Measurements from ENCODE around the gene CKM. TPM values are rescaled to one million over a fixed set of nuclear protein-coding genes. Genes with fewer than 3 reads are reported as not detected.
"Not testable (repeated sequence)": the region's sequence is repeated elsewhere in the genome, so short reads cannot be mapped to it uniquely, and the experiment has no call there.

The CKM gene
- total RNA-seq, 2 donors from 2014 or later: not detected

DNA sequence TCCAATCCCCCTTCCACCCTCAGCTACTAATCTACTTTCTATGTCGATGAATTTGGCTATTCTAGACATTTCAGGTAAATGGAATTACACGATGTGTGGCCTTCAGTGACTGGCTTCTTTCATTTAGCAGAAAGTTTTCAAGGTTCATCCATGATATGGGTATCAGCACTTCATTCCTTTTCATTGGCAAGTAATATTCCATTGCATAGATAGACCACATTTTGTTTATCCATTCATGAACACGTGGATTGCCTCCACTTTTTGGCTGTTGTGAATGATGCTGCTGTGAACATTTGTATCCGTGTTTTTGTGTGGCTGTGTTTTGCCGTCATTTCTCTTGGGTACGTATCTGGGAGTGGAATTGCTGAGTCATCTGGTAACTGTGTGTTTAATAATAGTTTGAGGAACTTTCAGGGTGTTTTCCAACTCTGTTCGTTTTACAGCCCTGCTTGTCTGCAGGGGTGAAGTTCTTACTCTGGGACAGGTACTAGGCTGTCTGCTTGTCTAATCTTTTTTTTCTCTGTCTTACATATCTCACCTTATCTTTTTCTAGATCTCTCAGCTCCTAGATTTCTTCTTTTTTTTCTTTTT lies 39.1 kb downstream of the CKM start:
- no peak for ATAC-seq (replicated peaks in 1 of 2)
- H3K4me1 Mint-ChIP-seq (ENCODE audit: low read depth): no peaks in the 10 kb centered on the region
- no peak overlapping the region for H3K27ac Mint-ChIP-seq

DNA sequence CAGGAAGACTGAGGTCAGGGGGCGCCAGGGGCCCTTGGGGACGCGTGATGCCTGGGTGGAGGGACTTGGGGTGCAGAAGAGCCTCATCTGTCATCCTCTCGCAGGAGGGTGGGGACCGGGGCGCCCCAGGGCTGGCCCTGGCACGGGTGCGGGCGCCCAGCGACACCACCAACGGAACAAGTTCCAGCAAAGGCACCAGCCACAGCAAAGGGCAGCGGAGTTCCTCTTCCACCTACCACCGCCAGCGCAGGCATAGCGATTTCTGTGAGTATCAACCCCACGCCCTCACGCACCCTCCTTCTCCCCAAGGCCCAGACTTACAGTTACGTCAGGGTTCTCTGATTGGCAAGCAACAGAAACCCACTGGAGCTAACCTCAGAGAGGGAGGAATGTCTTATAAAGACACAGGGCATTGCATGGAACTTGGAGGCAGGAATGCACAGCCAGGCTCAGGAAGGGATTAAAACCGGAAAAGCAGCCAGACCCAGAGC lies 42.2 kb downstream of the CKM start:
- H3K27me3 Mint-ChIP-seq (ENCODE audit: low read depth): no peaks in the 10 kb centered on the region
- no peak for ATAC-seq (replicated peaks in 1 of 2)
- H3K36me3 Mint-ChIP-seq (ENCODE audit: insufficient read depth in 2 of 2): peaks cover 3 to 6% of the 10 kb centered on the region in 2 donors

More for the DNA sequence above, 39.1 kb downstream of the CKM start:
- H3K36me3 Mint-ChIP-seq (ENCODE audit: insufficient read depth in 2 of 2): peaks cover 3 to 7% of the 10 kb centered on the region in 2 donors
- no peaks in the 10 kb centered on the region for H3K27me3 Mint-ChIP-seq (ENCODE audit: low read depth)
- H3K9me3 Mint-ChIP-seq: peaks cover 0 to 2% of the 10 kb centered on the region in 2 donors
- no peak for DNase-seq
- H3K4me3 Mint-ChIP-seq: no peak overlapping the region

DNA sequence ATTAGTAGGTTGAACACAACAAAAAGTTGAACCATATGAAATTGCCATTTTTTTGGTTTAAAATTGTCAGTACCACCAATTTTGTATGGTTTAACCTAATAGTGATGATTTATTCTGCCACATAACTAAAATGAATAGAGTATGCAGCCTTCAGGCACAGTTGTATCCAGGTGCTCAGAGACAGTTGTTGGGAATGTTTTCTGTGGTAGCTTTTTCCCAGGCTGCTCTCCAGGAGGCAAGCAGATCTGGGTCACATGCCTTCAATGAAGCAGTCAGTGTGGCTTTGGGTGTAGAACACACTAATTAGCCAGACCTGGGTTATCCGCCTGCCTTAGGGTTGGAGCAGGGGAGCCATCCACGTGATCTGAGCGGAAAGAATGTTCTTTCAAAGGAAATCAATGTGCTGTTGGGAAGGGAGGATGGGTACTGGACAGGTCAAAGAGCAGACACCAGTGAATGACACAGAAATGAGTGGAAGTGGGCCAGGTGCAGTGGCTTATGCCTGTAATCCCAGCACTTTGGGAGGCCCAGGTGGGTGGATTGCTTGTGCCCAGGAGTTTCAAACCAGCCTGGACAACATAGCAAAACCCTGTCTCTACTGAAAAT lies 43.0 kb downstream of the CKM start:
- Mint-ChIP-seq H3K4me3 (no peak overlapping the region), H3K36me3 (ENCODE audit: insufficient read depth in 2 of 2) (peaks cover 3 to 4% of the 10 kb centered on the region in 2 donors), H3K27ac (no peak overlapping the region), H3K9me3 (peaks cover 0 to 2% of the 10 kb centered on the region in 2 donors), H3K4me1 (ENCODE audit: low read depth) (no peaks in the 10 kb centered on the region), H3K27me3 (ENCODE audit: low read depth) (no peaks in the 10 kb centered on the region)
- no peak for ATAC-seq (replicated peaks in 1 of 2)
- no peak for DNase-seq

More for the DNA sequence above, 42.2 kb downstream of the CKM start:
- no peak overlapping the region for H3K27ac Mint-ChIP-seq
- H3K4me1 Mint-ChIP-seq (ENCODE audit: low read depth): no peaks in the 10 kb centered on the region
- H3K4me3 Mint-ChIP-seq: no peak overlapping the region
- peaks cover 0 to 2% of the 10 kb centered on the region in 2 donors for H3K9me3 Mint-ChIP-seq
- no peak for DNase-seq

DNA sequence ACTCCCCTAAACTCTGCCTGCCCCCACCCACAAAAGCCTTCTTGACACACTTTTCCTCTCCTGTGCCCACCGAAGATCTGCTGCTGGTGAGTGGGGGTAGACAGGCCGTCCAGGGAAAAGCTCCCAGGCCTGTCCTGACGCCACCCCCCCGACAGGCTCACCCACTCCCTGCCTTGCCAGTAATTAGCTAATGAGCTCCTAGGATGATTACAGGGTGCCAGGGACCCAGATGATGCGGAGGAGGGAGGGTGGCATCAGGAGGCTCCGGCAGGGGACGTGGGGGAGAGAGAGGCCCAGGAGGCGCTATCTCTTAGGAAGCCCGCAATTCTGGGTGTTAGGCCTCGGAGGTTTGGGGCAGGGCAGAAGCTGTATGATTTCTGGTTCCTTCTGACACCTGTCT lies 44.6 kb downstream of the CKM start:
- H3K9me3 Mint-ChIP-seq: no peaks in the 10 kb centered on the region
- DNase-seq: no peak
- H3K27ac Mint-ChIP-seq: no peak overlapping the region
- peaks cover 0 to 2% of the 10 kb centered on the region in 2 donors for H3K36me3 Mint-ChIP-seq (ENCODE audit: insufficient read depth in 2 of 2)
- no peak for ATAC-seq (replicated peaks in 1 of 2)
- no peaks in the 10 kb centered on the region for H3K27me3 Mint-ChIP-seq (ENCODE audit: low read depth)
- no peak overlapping the region for H3K4me3 Mint-ChIP-seq
- H3K4me1 Mint-ChIP-seq (ENCODE audit: low read depth): no peaks in the 10 kb centered on the region

DNA sequence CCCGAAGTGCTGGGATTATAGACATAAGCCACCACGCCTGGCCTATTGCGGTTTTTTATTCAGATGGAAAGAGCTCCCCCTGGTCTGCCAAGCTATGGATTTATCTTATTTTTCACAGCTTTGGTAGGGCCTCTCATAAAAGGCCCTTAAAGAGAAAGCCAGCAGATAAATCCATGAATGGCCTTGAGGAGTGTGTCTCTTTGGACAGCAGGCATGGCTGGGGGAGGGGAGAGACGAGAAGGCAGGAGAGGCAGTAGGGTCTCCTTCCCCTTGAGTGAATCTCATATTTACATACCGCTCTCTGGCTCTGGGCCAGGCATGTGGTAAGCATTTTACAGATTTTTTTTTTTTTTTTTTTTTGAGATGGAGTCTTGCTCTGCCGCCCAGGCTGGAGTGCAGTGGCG lies 46.4 kb downstream of the CKM start:
- Mint-ChIP-seq H3K4me3 (no peak overlapping the region), H3K27me3 (ENCODE audit: low read depth) (no peaks in the 10 kb centered on the region), H3K27ac (no peak overlapping the region), H3K9me3 (no peaks in the 10 kb centered on the region), H3K4me1 (ENCODE audit: low read depth) (no peaks in the 10 kb centered on the region), H3K36me3 (ENCODE audit: insufficient read depth in 2 of 2) (peaks cover 0 to 3% of the 10 kb centered on the region in 2 donors)
- DNase-seq: no peak
- no peak for ATAC-seq (replicated peaks in 1 of 2)

DNA sequence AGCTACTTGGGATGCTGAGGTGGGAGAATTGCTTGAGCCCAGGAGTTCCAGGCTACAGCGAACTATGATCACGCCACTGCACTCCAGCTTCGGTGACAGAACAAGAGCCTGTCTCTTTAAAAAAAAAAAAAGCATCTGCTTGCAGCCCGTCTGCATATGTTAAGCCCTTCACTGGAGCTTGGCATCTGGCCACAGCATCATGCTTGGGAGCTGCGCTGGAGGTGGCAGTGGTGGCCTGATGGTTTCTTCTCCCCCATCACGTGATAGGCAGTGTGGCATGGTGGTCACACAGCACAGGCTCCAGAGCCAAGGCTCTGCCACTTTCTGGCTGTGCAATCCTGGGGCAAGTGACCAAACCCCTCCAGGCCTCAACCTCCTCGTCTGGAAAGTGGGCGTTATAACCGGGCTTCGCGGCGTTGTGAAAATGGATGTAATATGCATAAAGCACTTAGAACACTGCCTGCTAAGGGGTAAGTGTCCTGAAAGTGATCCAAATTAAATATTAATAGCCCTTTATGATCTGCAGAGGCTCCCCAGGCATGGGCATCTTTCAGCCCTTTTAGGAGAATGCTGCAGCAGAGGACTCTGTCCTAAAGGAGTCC lies 47.2 kb downstream of the CKM start:
- Mint-ChIP-seq H3K27ac (no peak overlapping the region), H3K4me1 (ENCODE audit: low read depth) (no peaks in the 10 kb centered on the region), H3K36me3 (ENCODE audit: insufficient read depth in 2 of 2) (peaks cover 0 to 1% of the 10 kb centered on the region in 2 donors), H3K4me3 (no peak overlapping the region), H3K27me3 (ENCODE audit: low read depth) (no peaks in the 10 kb centered on the region), H3K9me3 (no peaks in the 10 kb centered on the region)
- ATAC-seq (replicated peaks in 1 of 2) (no peak), DNase-seq (no peak)

DNA sequence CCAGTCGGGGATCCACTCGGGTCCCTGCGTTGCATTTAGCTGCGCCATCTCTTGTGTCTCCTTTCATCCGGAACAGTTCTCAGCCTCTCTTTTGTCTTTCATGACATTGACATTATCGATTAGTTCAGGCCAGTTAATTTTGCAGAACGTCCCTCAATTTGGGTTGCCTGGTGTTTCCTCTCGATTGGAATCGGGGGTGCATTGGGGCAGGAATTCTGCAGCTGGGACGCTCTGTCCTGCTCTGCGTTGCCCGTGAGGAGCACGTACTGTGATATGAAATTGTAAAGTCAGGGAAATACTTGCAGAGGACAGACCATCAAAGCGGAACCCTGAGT lies 49.2 kb downstream of the CKM start:
- H3K27me3 Mint-ChIP-seq (ENCODE audit: low read depth): no peaks in the 10 kb centered on the region
- H3K4me3 Mint-ChIP-seq: no peak overlapping the region
- no peaks in the 10 kb centered on the region for H3K9me3 Mint-ChIP-seq
- no peak for DNase-seq
- ATAC-seq (replicated peaks in 1 of 2): no peak
- H3K36me3 Mint-ChIP-seq (ENCODE audit: insufficient read depth in 2 of 2): peaks cover 0 to 1% of the 10 kb centered on the region in 2 donors
- no peak overlapping the region for H3K27ac Mint-ChIP-seq
- no peaks in the 10 kb centered on the region for H3K4me1 Mint-ChIP-seq (ENCODE audit: low read depth)

DNA sequence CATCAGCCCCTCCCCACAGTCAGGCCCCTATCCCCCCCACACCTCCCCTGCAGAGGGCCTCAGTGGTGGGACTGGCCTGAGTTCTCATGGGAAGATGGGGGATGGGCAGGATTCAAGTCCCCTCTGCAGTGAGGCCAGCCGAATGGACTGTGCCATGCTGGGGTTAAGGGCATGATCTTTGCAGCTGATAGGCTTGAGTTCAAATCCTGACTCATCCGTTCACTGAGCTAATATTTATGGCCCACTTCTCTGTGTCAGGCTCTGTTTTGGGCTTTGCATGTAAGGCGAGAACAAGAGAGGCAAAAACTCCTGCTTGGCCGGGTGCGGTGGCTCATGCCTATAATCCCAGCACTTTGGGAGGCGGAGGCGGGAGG lies 51.0 kb downstream of the CKM start:
- Mint-ChIP-seq H3K27ac (no peak overlapping the region), H3K9me3 (no peaks in the 10 kb centered on the region), H3K36me3 (ENCODE audit: insufficient read depth in 2 of 2) (peaks cover 1 to 2% of the 10 kb centered on the region in 2 donors), H3K4me1 (ENCODE audit: low read depth) (no peaks in the 10 kb centered on the region), H3K27me3 (ENCODE audit: low read depth) (no peaks in the 10 kb centered on the region), H3K4me3 (no peak overlapping the region)
- no peak for DNase-seq
- no peak for ATAC-seq (replicated peaks in 1 of 2)

DNA sequence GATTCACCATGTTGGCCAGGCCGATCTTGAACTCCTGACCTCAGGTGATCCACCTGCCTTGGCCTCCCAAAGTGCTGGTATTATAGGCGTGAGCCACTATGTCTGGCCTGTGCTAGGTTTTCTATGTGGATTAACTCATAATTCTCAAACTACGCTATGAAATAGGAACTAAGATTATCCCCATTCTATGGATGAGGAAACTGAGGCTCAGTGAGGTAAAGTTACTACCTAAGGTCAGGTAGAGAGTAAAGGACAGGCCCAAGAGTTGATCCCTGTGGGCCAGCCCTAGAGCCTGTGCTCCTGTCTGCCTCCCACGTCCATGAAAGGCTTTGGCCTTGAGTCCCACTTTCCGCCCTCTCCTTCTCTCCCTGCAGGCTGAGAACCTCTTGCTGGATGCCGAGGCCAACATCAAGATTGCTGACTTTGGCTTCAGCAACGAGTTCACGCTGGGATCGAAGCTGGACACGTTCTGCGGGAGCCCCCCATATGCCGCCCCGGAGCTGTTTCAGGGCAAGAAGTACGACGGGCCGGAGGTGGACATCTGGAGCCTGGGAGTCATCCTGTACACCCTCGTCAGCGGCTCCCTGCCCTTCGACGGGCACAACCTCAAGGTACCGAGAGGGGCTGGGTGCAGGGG lies 51.5 kb downstream of the CKM start:
- Mint-ChIP-seq H3K4me1 (ENCODE audit: low read depth) (no peaks in the 10 kb centered on the region), H3K4me3 (no peak overlapping the region), H3K27ac (no peak overlapping the region), H3K36me3 (ENCODE audit: insufficient read depth in 2 of 2) (peaks cover 1 to 2% of the 10 kb centered on the region in 2 donors), H3K9me3 (no peaks in the 10 kb centered on the region), H3K27me3 (ENCODE audit: low read depth) (no peaks in the 10 kb centered on the region)
- DNase-seq: no peak
- no peak for ATAC-seq (replicated peaks in 1 of 2)

DNA sequence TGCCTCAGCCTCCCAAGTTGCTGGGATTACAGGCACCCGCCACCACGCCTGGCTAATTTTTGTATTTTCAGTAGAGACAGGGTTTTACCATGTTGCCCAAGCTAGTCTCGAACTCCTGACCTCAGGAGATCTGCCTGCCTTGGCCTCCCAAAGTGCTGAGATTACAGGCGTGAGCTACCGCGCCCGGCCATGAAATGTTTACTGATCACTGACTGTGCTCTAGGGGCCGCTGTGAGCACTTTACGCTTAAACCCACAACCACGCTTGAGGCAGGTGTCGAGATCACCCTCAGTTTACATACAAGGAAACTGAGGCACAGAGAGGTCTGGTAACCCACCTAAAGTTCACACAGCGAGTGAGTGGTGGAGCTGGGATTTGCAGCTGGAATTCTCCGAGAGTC lies 52.7 kb downstream of the CKM start:
- H3K27ac Mint-ChIP-seq; ATAC-seq (replicated peaks in 1 of 2); H3K4me1 Mint-ChIP-seq (ENCODE audit: low read depth); H3K36me3 Mint-ChIP-seq (ENCODE audit: insufficient read depth in 2 of 2); H3K27me3 Mint-ChIP-seq (ENCODE audit: low read depth); H3K9me3 Mint-ChIP-seq; H3K4me3 Mint-ChIP-seq; DNase-seq: not testable (repeated sequence)

DNA sequence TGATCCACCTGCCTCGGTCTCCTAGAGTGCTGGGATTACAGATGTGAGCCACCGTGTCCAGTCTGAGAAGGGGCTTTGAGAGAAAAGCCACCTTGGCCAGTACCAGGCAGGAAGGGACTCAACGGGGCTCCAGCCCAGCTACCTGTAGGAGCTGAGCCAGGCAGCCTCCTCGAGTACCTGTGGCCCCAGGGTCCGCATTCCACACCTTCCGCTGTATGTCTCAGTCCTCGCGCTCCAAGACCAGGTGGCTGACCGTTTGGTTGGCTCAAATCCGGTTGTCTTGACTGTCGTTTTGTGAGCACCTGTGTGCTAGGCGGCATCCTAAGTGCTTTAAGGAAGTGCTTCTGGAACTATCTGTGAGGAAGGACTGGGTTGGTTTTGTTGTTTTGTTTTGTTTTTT lies 55.4 kb downstream of the CKM start:
- H3K36me3 Mint-ChIP-seq (ENCODE audit: insufficient read depth in 2 of 2): peaks cover 1 to 2% of the 10 kb centered on the region in 2 donors
- no peaks in the 10 kb centered on the region for H3K27me3 Mint-ChIP-seq (ENCODE audit: low read depth)
- no peaks in the 10 kb centered on the region for H3K9me3 Mint-ChIP-seq
- no peaks in the 10 kb centered on the region for H3K4me1 Mint-ChIP-seq (ENCODE audit: low read depth)
- no peak overlapping the region for H3K27ac Mint-ChIP-seq
- ATAC-seq (replicated peaks in 1 of 2) (no peak), DNase-seq (no peak)
- no peak overlapping the region for H3K4me3 Mint-ChIP-seq

DNA sequence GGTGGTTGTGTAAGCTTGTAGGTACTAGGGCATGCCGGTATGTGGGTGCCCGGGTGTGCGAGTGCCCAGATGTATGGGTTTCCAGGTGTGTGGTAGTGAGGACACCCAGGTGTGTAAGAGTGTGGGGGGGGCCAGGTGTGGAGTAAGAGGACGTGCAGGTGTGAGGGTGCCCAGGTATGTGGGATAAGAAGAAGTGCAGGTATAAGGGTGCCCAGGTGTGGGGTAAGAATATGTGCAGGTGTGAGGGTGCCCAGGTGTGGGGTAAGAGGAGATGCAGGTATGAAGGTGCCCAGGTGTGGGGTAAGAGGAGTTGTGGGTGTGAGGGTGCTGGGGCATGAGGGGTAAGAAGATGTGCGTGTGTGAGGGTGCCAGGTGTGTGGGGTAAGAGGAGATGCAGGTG lies 57.3 kb downstream of the CKM start:
- ATAC-seq (replicated peaks in 1 of 2): no peak
- Mint-ChIP-seq H3K36me3 (ENCODE audit: insufficient read depth in 2 of 2) (peaks cover 0 to 2% of the 10 kb centered on the region in 2 donors), H3K4me1 (ENCODE audit: low read depth) (no peaks in the 10 kb centered on the region)

DNA sequence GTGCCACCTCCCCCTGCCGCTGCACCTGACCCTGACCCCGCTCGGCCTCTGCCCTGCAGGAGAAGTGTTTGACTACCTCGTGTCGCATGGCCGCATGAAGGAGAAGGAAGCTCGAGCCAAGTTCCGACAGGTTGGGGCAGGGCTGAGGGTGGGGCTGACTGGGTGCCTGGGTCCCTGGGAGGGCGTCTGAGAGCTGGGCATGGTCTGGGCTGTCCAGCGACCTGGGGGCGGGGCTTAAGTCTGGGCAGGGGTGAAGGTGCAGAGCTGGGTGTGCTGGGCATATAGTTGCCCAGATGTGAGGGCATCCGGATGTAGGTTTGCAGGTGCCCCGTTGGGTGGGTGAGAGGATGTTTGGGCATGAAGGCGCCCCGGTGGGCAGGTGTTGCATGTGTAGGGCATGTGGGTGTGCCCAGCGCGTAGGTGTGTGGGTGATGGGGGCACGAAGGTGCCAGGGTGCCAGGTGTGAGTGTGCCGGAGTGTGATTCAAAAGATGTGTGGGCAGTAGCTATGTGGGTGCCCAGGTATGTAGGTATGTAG lies 57.8 kb downstream of the CKM start:
- H3K27me3 Mint-ChIP-seq (ENCODE audit: low read depth): no peaks in the 10 kb centered on the region
- no peak overlapping the region for H3K27ac Mint-ChIP-seq

More for the DNA sequence above, 57.3 kb downstream of the CKM start:
- H3K4me3 Mint-ChIP-seq: no peak overlapping the region
- H3K27me3 Mint-ChIP-seq (ENCODE audit: low read depth): no peaks in the 10 kb centered on the region
- no peak for DNase-seq
- no peak overlapping the region for H3K27ac Mint-ChIP-seq
- H3K9me3 Mint-ChIP-seq: no peaks in the 10 kb centered on the region

More for the DNA sequence above, 57.8 kb downstream of the CKM start:
- Mint-ChIP-seq H3K9me3 (no peaks in the 10 kb centered on the region), H3K36me3 (ENCODE audit: insufficient read depth in 2 of 2) (peaks cover 0 to 2% of the 10 kb centered on the region in 2 donors), H3K4me1 (ENCODE audit: low read depth) (no peaks in the 10 kb centered on the region), H3K4me3 (no peak overlapping the region)
- no peak for ATAC-seq (replicated peaks in 1 of 2)
- no peak for DNase-seq
